Measurements from ENCODE around the gene WRAP53. TPM values are rescaled to one million over a fixed set of nuclear protein-coding genes. Genes with fewer than 3 reads are reported as not detected.

WRAP53 gene
- total and polyA plus RNA-seq, 2 donors (not counting 1 experiment from before 2014, with no cell fraction given): 13.1 to 18.2 TPM

GRCh38 chr17:7656958-7657609, 31.2 kb upstream of the WRAP53 start:
- Histone ChIP-seq H2AFZ (ENCODE audit: insufficient read depth, low read depth, low read length, poor library complexity, severe bottlenecking) (no peak overlapping the region), H3K79me2 (ENCODE audit: control insufficient read depth, insufficient read depth, low read length) (no peaks in the 10 kb centered on the region), H3K4me2 (replicated peaks; ENCODE audit: low read depth, low read length, poor library complexity, severe bottlenecking) (no peak overlapping the region), H3K4me1 (ENCODE audit: control insufficient read depth in 2 of 2, insufficient read depth in 2 of 2, low read length in 2 of 2) (peaks cover 0 to 2% of the 10 kb centered on the region in 2 donors), H4K20me1 (ENCODE audit: control insufficient read depth, insufficient read depth, low read length, poor library complexity, severe bottlenecking) (no peaks in the 10 kb centered on the region), H3K4me3 (ENCODE audit: control extremely low read depth in 1 of 5, extremely low read depth in 1 of 5, insufficient read depth in 1 of 5, low read depth in 2 of 5, low read length in 4 of 5) (no peak overlapping the region), H3K9ac (ENCODE audit: low read length) (no peak overlapping the region), H3K27ac (ENCODE audit: low read length in 2 of 2) (no peak overlapping the region), H3K27me3 (replicated peaks in 1 of 4; ENCODE audit: control extremely low read depth in 1 of 4, control insufficient read depth in 3 of 4, insufficient read depth in 4 of 4, low read length in 3 of 4) (peaks cover 0 to 15% (median 8%) of the 10 kb centered on the region in 4 experiments), H3K36me3 (replicated peaks in 1 of 2; ENCODE audit: control extremely low read depth in 1 of 2, control insufficient read depth in 1 of 2, extremely low read depth in 1 of 2, insufficient read depth in 2 of 2, low read length in 1 of 2) (no peaks in the 10 kb centered on the region), H3K9me3 (ENCODE audit: control extremely low read depth in 1 of 3, control insufficient read depth in 2 of 3, insufficient read depth in 1 of 3, low read length in 2 of 3) (no peaks in the 10 kb centered on the region)
- Mint-ChIP-seq H3K4me3 (no peak overlapping the region), H3K9me3 (ENCODE audit: insufficient read depth) (no peaks in the 10 kb centered on the region), H3K4me1 (peaks cover 4% of the 10 kb centered on the region), H3K27ac (no peak overlapping the region), H3K27me3 (peaks cover 21% of the 10 kb centered on the region)
- WGBS (ENCODE audit: insufficient coverage): 83% methylated on average over 10 of the region's 10 CpGs
- DNase-seq (no peak), ATAC-seq (ENCODE audit: low read depth) (no peak)
- intact Hi-C loops (cut with micrococcal nuclease): no loop called here
- ChIA-PET CTCF (no interaction called here), POLR2A (interaction anchor here (0.7 kb wide), 1 partner anchor 22 kb away, joined by 5 read pairs; no protein-coding TSS in a partner anchor)
- TF ChIP-seq EZH2 (IDR thresholded peaks at IDR 0.05; ENCODE audit: borderline replicate concordance, insufficient read depth, low read depth, low read length, poor library complexity, severe bottlenecking) (no peak), CTCF (IDR thresholded peaks at IDR 0.05) (no peak)

GRCh38 chr17:7667656-7668406, 20.4 kb upstream of the WRAP53 start:
- no peak overlapping the region for H3K27ac ChIP-seq (ENCODE audit: low read length in 2 of 2)
- no peaks in the 10 kb centered on the region for H3K4me1 Mint-ChIP-seq
- CTCF ChIA-PET: interaction anchor here (1.1 kb wide), 1 partner anchor 20 kb away, joined by 3 read pairs; the partner anchor contains the start of gene TP53
- DNase-seq: no peak
- no peaks in the 10 kb centered on the region for H3K4me1 ChIP-seq (ENCODE audit: control insufficient read depth in 2 of 2, insufficient read depth in 2 of 2, low read length in 2 of 2)
- no peak overlapping the region for H3K4me3 ChIP-seq (ENCODE audit: control extremely low read depth in 1 of 5, extremely low read depth in 1 of 5, insufficient read depth in 1 of 5, low read depth in 2 of 5, low read length in 4 of 5)
- TF ChIP-seq EZH2 (IDR thresholded peaks at IDR 0.05; ENCODE audit: borderline replicate concordance, insufficient read depth, low read depth, low read length, poor library complexity, severe bottlenecking): no peak
- 92% methylated on average over 6 of the region's 10 CpGs for WGBS (ENCODE audit: insufficient coverage)
- no peaks in the 10 kb centered on the region for H3K27me3 ChIP-seq (replicated peaks in 1 of 4; ENCODE audit: control extremely low read depth in 1 of 4, control insufficient read depth in 3 of 4, insufficient read depth in 4 of 4, low read length in 3 of 4)
- intact Hi-C loops (cut with micrococcal nuclease): no loop called here
- H3K27me3 Mint-ChIP-seq: no peaks in the 10 kb centered on the region
- no peak overlapping the region for H3K27ac Mint-ChIP-seq
- POLR2A ChIA-PET: interaction anchor here (0.6 to 0.7 kb wide), 3 partner anchors 27 to 318 kb away, joined by 3 to 6 read pairs (median 3); no protein-coding TSS in a partner anchor
- no peaks in the 10 kb centered on the region for H3K9me3 Mint-ChIP-seq (ENCODE audit: insufficient read depth)
- H3K36me3 ChIP-seq (replicated peaks in 1 of 2; ENCODE audit: control extremely low read depth in 1 of 2, control insufficient read depth in 1 of 2, extremely low read depth in 1 of 2, insufficient read depth in 2 of 2, low read length in 1 of 2): peaks cover 3 to 54% of the 10 kb centered on the region in 2 experiments
- no peak overlapping the region for H3K4me3 Mint-ChIP-seq
- no peak overlapping the region for H3K9ac ChIP-seq (ENCODE audit: low read length)
- no peaks in the 10 kb centered on the region for H3K79me2 ChIP-seq (ENCODE audit: control insufficient read depth, insufficient read depth, low read length)
- peaks cover 6% of the 10 kb centered on the region for H4K20me1 ChIP-seq (ENCODE audit: control insufficient read depth, insufficient read depth, low read length, poor library complexity, severe bottlenecking)
- no peak for ATAC-seq (ENCODE audit: low read depth)
- no peaks in the 10 kb centered on the region for H3K9me3 ChIP-seq (ENCODE audit: control extremely low read depth in 1 of 3, control insufficient read depth in 2 of 3, insufficient read depth in 1 of 3, low read length in 2 of 3)
- no peak overlapping the region for H3K4me2 ChIP-seq (replicated peaks; ENCODE audit: low read depth, low read length, poor library complexity, severe bottlenecking)
- H2AFZ ChIP-seq (ENCODE audit: insufficient read depth, low read depth, low read length, poor library complexity, severe bottlenecking): no peak overlapping the region
